Measurements from ENCODE around the gene NAPSA.
"Not testable (repeated sequence)": the region's sequence is repeated elsewhere in the genome, so short reads cannot be mapped to it uniquely, and the experiment has no call there.

NAPSA gene

DNA sequence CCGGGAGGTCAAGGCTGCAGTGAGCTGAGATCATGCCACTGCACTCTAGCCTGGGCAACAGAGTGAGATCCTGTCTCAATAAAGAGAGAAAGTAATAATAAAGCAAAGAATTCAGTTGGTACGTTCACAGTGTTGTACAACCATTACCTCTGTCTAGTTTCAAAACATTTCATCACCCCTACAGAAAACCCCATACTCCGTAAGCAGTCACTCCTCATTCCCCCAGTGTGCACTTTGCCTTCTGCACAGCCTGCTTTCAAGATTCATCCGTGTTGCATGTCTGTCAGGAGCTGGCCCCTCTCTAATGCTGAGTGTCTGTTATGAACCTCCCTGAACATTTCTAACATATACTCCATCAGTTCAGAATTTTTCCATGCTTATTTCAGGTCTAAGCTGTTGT is 28.1 kb upstream of the NAPSA start:
- no peaks in the 10 kb centered on the region; the same call in 1 of the 2 replicates for H3K9me3 ChIP-seq (ENCODE audit: control insufficient read depth, insufficient read depth, low read length)
- no peaks in the 10 kb centered on the region for H3K4me1 ChIP-seq (ENCODE audit: insufficient read depth, low read length)
- H3K36me3 ChIP-seq (ENCODE audit: insufficient read depth, low read length) = peaks cover 8% of the 10 kb centered on the region; the same call in 1 of the 2 replicates
- H3K9ac ChIP-seq (ENCODE audit: low read depth, low read length) = no peak overlapping the region

DNA sequence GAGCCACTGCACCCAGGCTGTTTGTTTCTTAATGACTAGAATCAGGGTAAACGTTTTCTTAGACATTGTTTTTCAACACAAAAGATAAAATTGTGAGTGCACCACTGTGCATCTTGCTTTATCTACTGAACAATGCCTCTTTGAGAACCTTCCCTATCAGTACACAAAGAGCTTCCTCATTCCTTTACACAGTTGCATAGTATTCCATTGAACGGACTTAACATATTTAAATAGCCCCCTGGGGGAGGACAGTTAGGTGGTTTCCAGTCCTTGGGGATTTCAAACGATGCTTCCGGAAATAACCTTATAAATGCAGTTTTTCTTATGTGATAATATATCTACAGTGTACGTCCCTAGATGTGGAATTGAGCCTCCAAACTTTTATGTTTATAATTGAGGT is 27.3 kb upstream of the NAPSA start:
- Histone ChIP-seq H3K36me3 (ENCODE audit: insufficient read depth, low read length) (peaks cover 8% of the 10 kb centered on the region), H3K9me3 (ENCODE audit: control insufficient read depth, insufficient read depth, low read length) (no peaks in the 10 kb centered on the region; the same call in 1 of the 2 replicates), H3K4me1 (ENCODE audit: insufficient read depth, low read length) (no peaks in the 10 kb centered on the region), H3K9ac (ENCODE audit: low read depth, low read length) (no peak overlapping the region)

DNA sequence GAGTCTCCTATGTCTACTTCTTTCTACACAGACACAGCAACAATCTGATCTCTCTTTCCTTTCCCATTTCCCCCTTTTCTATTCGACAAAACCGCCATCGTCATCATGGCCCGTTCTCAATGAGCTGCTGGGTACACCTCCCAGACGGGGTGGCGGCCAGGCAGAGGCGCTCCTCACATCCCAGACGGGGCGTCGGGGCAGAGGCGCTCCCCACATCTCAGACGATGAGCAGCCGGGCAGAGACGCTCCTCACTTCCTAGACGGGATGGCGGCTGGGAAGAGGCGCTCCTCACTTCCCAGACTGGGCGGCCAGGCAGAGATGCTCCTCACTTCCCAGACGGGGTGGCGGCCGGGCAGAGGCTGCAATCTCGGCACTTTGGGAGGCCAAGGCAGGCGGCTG is 25.5 kb upstream of the NAPSA start:
- not testable (repeated sequence) for H3K36me3 ChIP-seq (ENCODE audit: insufficient read depth, low read length)

DNA sequence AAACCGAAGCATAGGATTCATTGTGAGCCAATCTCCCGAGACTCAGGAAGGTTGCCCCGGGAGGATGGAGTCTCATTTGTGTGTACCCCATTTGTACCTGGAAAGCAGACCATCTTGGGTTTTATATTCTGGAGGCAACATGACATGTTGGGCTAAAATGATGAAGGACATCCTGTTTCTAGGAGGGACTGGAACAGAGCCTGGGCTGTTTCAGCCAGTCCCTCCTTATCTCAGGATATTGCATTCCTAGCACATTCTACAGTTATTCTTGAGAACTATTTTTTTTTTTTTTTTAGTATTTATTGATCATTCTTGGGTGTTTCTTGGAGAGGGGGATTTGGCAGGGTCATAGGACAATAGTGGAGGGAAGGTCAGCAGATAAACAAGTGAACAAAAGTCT is 24.9 kb upstream of the NAPSA start:
- H3K9ac ChIP-seq (ENCODE audit: low read depth, low read length); H3K4me1 ChIP-seq (ENCODE audit: insufficient read depth, low read length); H3K9me3 ChIP-seq (ENCODE audit: control insufficient read depth, insufficient read depth, low read length); H3K36me3 ChIP-seq (ENCODE audit: insufficient read depth, low read length): not testable (repeated sequence)

More for the DNA sequence above, 25.5 kb upstream of the NAPSA start:
- not testable (repeated sequence) for H3K4me1 ChIP-seq (ENCODE audit: insufficient read depth, low read length); H3K9ac ChIP-seq (ENCODE audit: low read depth, low read length); H3K9me3 ChIP-seq (ENCODE audit: control insufficient read depth, insufficient read depth, low read length)

DNA sequence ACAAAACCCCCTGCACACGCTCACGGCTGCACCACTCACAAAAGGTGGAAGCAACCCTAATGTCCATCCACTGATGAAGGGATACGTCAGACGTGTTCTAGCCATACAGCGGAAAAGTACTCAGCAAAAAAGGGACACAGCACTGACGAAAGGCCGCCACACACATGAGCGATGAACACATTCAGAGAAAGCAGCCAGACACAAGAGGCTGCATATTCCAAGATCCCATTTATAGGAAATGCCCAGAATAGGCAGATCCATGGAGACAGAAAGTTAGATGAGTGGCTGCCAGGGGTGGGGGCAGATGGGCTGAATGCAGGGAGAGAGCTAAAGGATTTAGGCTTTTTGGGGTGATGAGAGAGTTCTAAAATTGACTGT is 22.4 kb upstream of the NAPSA start:
- Histone ChIP-seq H3K36me3 (ENCODE audit: insufficient read depth, low read length) (peaks cover 8% of the 10 kb centered on the region), H3K9ac (ENCODE audit: low read depth, low read length) (no peak overlapping the region), H3K4me1 (ENCODE audit: insufficient read depth, low read length) (peaks cover 9% of the 10 kb centered on the region; the same call in 1 of the 2 replicates), H3K9me3 (ENCODE audit: control insufficient read depth, insufficient read depth, low read length) (no peaks in the 10 kb centered on the region; the same call in 1 of the 2 replicates)

DNA sequence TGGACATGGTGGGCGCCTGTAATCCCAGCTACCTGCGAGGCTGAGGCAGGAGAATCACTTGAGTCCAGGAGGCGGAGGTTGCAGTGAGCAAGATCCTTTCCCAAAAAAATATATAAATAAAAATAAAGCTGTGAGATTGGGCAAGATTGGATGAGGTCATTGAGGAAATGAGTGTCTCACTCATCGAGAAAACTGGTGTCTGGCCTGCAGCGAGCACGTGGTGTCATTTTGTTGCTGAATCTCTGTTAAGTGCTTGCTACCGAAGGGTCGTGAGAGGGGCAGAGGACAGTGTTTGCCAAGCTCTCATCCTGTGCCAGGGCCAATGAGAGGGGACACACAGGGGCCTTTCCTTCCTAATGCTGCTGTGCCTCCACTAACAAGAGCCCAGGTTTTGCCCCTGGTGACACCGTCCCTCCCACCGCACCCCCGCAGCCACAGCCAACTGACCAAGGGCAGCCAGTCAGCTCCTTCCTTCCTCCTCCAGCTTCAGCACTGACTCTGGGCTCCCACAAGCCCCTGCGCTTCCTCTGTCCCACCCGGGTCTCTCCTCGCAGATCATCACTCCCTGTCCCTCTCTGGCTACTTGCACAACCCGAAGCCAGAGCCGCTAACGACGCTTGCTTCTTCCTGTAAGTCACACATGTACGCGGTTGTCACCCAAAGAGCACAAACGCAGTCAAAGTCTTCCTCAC is 21.9 kb upstream of the NAPSA start:
- peaks cover 6% of the 10 kb centered on the region for H3K36me3 ChIP-seq (ENCODE audit: insufficient read depth, low read length)

DNA sequence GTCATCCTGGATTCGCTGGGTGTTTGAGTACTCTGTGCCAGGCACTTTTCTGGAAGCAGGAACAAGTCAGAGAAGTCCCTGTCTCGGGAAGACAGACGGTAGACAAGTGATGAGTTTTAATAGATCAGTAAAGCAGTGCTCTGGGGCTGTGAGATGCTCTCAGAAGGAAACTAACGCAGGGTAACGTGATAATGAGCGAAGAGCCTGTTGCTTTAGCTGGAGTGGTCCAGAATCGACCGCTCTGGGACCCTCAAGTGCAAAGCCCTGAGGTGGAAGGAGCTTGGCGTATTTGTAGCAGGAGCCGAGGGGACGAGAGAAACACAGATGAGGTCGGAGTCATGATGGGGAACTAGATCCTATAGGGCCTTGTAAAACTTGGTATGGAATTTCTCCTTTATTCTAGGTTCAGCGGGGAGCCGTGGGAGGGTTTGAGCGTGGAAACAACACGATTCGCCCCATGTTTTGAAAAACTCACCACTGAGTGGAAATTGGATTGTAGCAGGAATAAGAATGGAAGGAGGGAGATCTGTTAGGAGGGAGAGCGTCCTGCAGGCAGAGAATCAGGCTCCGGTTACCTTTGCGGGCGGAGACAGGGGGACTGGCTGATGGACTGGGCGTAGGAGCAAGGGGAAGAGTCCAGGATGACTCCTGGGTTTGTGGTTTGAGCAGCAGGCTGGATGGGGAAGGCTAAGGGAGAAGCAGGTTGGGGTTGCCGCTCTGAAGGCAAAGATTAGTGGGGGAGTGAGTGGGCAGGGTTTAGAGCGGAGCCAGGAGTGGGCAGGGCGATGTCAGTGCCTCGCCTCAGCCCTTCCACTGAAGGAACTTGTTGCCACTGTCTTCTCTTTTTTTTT is 19.5 kb upstream of the NAPSA start:
- H3K9ac ChIP-seq (ENCODE audit: low read depth, low read length) = peak overlapping the region; percentile 86
- H3K9me3 ChIP-seq (ENCODE audit: control insufficient read depth, insufficient read depth, low read length) = no peaks in the 10 kb centered on the region
- no peaks in the 10 kb centered on the region; the same call in 1 of the 2 replicates for H3K36me3 ChIP-seq (ENCODE audit: insufficient read depth, low read length)

More for the DNA sequence above, 21.9 kb upstream of the NAPSA start:
- Histone ChIP-seq H3K9me3 (ENCODE audit: control insufficient read depth, insufficient read depth, low read length) (no peaks in the 10 kb centered on the region; the same call in 1 of the 2 replicates), H3K4me1 (ENCODE audit: insufficient read depth, low read length) (peaks cover 9% of the 10 kb centered on the region; the same call in 1 of the 2 replicates), H3K9ac (ENCODE audit: low read depth, low read length) (no peak overlapping the region)

DNA sequence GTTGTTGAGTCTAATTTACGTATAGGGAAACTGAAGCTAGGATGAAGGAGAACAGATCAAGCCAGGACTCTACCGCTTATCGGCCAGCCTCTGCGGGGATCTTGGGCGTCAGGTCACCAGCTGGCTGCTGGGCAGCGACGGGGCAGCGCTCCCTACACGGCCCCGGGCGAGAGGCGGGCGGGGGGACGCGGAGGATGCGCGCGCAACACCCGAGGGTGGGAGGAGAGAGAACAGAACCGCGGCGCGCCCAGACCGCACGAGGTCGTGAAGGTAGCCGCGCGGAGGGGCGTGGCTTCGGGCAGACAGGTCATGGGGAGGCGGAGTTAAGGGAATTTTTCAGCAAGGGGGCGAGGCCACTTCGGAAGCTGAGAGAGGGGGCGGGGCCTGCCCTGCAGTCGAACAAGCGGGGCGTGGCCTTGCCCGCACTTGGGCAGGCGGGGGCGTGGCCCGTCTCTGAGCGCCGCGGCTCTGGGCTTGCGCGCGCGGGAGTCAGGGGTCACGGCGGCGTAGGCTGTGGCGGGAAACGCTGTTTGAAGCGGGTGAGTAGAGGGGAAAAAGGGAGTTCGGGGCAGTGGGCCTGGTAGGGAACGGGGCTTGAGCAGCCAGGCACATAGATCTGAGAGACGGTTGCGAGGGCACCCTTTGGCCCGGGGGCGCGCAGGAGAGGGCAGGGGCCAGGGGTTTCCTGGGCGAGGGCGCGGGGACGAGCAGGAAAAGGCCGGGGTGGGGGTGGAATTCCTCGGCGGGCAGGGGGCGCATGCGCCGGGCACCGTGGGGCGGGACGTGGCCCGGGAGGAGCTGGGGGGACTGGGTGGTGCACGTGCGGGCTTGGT is 18.6 kb upstream of the NAPSA start, which contains the start of gene POLD1:
Gene POLD1 (plus strand): TSS at position 496 of the 833 bp plus-strand sequence. CDS start 14,505 bp downstream, outside the sequence.
- H3K36me3 ChIP-seq (ENCODE audit: insufficient read depth, low read length) = no peaks in the 10 kb centered on the region; the same call in 1 of the 2 replicates
- H3K4me1 ChIP-seq (ENCODE audit: insufficient read depth, low read length) = peaks cover 9% of the 10 kb centered on the region; the same call in 1 of the 2 replicates
- no peaks in the 10 kb centered on the region for H3K9me3 ChIP-seq (ENCODE audit: control insufficient read depth, insufficient read depth, low read length)
- peak within 1 kb of the TSS; percentile 86 for H3K9ac ChIP-seq (ENCODE audit: low read depth, low read length)

More for the DNA sequence above, 19.5 kb upstream of the NAPSA start:
- peaks cover 9% of the 10 kb centered on the region; the same call in 1 of the 2 replicates for H3K4me1 ChIP-seq (ENCODE audit: insufficient read depth, low read length)

DNA sequence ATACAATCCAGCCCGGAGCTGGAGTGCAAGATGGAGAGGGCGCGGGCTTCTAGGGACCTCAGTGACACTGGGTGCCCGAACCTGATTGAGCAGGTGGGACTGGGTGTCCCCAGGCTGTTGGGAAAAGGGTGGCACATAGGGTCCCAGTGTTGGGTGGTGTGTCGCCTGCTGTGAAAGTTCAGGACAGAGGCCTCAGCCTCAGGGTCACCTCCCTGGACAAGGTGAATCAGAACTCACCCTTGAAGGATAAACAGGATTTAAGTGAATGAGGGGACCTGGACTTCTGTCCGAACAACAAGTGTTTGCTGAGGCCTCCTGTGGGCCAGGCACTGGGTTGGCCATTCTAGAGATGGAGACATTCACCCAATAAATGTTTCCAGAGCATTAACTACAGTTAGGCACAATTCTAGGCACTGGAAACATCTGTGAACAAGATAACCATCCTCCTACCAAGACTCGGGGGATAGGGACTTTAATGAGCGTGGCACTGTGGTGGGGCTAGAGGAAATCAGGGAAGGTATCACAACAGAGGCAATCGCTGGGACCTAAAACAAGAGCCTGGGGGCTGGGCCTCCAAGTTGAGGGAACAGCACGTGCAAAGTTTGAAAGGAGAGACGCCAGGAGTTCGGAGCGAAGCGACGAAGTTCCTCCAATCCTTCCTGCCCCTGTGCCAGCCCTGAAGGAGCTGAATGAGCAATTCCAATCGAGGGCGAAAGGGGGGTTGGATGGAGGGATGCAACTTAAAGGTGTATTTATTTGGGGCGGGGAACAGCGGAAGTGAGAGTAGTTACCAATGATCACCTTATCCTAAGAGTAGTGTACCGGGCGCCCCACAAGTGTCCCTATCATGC is 17.8 kb upstream of the NAPSA start:
- Histone ChIP-seq H3K9ac (ENCODE audit: low read depth, low read length) (peak overlapping the region; percentile 66), H3K9me3 (ENCODE audit: control insufficient read depth, insufficient read depth, low read length) (no peaks in the 10 kb centered on the region), H3K36me3 (ENCODE audit: insufficient read depth, low read length) (no peaks in the 10 kb centered on the region; the same call in 1 of the 2 replicates), H3K4me1 (ENCODE audit: insufficient read depth, low read length) (peaks cover 9% of the 10 kb centered on the region; the same call in 1 of the 2 replicates)

DNA sequence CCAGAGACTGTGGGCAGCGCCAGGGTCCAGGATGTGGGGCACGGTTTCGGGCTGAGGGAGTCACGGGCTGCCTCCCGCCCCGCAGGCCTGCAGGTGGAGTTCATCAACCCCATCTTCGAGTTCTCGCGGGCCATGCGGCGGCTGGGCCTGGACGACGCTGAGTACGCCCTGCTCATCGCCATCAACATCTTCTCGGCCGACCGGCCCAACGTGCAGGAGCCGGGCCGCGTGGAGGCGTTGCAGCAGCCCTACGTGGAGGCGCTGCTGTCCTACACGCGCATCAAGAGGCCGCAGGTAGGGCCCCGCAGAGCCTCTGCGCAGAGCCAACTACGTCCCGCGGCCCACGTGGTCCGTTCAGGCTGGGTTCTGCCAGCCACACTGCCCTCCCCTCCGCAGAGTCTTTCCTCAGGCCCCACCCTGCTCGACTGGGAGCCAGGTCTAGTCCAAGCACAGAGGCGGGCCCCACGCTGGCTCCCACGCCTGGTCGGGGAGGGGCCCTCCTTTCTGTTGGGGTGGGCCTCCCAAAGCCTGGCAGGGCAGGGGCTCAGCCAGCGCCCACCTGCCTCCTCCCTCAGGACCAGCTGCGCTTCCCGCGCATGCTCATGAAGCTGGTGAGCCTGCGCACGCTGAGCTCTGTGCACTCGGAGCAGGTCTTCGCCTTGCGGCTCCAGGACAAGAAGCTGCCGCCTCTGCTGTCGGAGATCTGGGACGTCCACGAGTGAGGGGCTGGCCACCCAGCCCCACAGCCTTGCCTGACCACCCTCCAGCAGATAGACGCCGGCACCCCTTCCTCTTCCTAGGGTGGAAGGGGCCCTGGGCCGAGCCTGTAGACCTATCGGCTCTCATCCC is 16.7 kb upstream of the NAPSA start:
- Histone ChIP-seq H3K4me1 (ENCODE audit: insufficient read depth, low read length) (peaks cover 9% of the 10 kb centered on the region; the same call in 1 of the 2 replicates), H3K9me3 (ENCODE audit: control insufficient read depth, insufficient read depth, low read length) (no peaks in the 10 kb centered on the region), H3K36me3 (ENCODE audit: insufficient read depth, low read length) (0 out of 2 replicates have a peak, but pooled peaks cover 5% of the 10 kb centered on the region), H3K9ac (ENCODE audit: low read depth, low read length) (no peak overlapping the region)

DNA sequence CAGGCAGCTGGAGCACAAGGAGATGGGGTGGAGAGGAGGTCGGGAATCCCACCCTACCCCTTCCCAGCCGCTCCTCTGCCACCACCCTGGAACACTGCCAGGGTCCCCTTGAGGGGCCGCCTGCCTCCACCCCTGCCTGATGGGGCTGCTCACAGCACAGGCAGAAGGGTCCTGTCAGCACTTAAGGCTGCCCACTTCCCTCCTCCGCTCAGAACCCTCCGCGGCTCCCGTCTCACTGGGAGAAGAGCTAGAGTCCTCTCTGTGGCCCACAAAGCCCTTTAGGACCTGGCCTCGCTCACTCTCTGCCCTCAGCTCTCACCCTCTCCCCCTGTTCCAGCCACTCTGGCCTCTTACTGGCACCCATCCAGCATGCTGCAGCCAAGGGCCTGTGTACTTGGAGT is 15.3 kb upstream of the NAPSA start:
- Histone ChIP-seq H3K9me3 (ENCODE audit: control insufficient read depth, insufficient read depth, low read length) (no peaks in the 10 kb centered on the region), H3K36me3 (ENCODE audit: insufficient read depth, low read length) (0 out of 2 replicates have a peak, but pooled peaks cover 5% of the 10 kb centered on the region), H3K4me1 (ENCODE audit: insufficient read depth, low read length) (peaks cover 9% of the 10 kb centered on the region; the same call in 1 of the 2 replicates), H3K9ac (ENCODE audit: low read depth, low read length) (no peak overlapping the region)

DNA sequence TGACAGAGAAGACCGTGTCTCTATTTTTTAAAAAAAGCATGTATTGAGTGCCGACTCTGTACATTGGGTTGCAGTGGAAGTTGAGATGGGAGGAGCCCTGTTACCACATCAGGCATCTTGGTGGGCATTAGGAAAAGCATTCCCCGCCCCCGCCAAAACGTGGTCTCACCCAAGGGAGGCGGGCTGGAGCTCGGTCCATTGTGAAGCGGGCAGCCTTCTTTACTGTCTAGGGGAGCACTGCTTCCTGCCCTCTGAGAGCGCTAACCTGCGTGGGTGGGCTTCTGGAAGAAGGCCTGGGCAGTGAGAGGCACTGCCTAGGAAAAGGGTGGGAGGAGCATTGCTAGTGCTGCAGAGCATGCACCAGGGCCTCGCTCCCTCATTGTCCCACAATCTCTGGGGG is 14.7 kb upstream of the NAPSA start:
- peaks cover 7% of the 10 kb centered on the region; the same call in 1 of the 2 replicates for H3K4me1 ChIP-seq (ENCODE audit: insufficient read depth, low read length)
- H3K9ac ChIP-seq (ENCODE audit: low read depth, low read length) = no peak overlapping the region
- no peaks in the 10 kb centered on the region for H3K9me3 ChIP-seq (ENCODE audit: control insufficient read depth, insufficient read depth, low read length)
- H3K36me3 ChIP-seq (ENCODE audit: insufficient read depth, low read length) = 0 out of 2 replicates have a peak, but pooled peaks cover 5% of the 10 kb centered on the region

Measured in ES-I3 (cell line).